ENCODE data around the gene CIROP. TPM values are rescaled to one million over a fixed set of nuclear protein-coding genes. Genes with fewer than 3 reads are reported as not detected.

CIROP gene
- total RNA-seq, 1 experiment from 2014 or later, result not detected

DNA sequence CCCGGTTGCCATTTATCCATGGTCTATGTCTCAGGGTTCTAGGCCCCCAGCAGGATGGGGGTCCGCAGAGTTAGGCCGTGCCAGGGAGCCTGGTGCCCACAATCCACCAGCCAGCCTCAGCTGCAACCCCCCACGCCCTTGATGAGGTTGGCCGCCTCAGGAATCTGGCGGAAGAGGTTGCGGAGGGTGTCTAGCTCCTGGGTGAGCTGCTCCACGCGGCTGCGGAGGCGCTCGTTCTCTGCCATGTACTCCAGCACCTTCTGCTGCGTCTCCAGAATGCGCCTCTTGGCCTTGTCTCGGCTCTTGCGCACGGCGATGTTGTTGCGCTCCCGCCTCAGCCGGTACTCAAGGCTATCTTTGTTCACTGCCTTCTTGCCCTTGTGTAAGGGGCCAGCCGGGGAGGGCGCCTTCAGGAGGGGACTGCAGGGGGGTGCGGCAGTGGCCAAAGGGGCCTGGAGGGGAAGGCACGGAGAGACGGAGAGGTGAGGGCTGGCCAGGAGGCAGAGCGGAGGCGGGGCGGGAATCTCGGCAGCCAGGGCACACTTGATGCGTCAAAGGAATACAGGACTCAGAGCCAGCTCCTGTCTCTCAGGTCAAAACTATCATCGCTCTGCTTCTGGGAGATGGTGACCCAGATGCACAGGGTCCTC lies 12.7 kb upstream of the CIROP start:
- intact Hi-C loops (cut with micrococcal nuclease), result loop anchor here (5.0 kb wide), 1 partner anchor 265 kb away; no protein-coding TSS in a partner anchor
- Mint-ChIP-seq H3K9me3 (ENCODE audit: unreplicated experiment) (no peaks in the 10 kb centered on the region), H3K27ac (ENCODE audit: low read depth, unreplicated experiment) (no peak overlapping the region), H3K4me1 (ENCODE audit: insufficient read depth, unreplicated experiment) (peaks cover 16% of the 10 kb centered on the region), H3K36me3 (ENCODE audit: insufficient read depth, unreplicated experiment) (no peaks in the 10 kb centered on the region), H3K27me3 (ENCODE audit: insufficient read depth, unreplicated experiment) (no peaks in the 10 kb centered on the region), H3K4me3 (ENCODE audit: unreplicated experiment) (no peak overlapping the region)
- DNase-seq (ENCODE audit: unreplicated experiment), result no peak
- no TSS peak for BruUV-seq (replicated peaks)
- POLR2A ChIA-PET, result interaction anchor here (4.9 kb wide), 1 partner anchor 70 kb away, joined by 78 read pairs; the partner anchor contains the start of gene SLC7A8
- CTCF ChIA-PET, result interaction anchor here (0.6 to 20.7 kb wide), 9 partner anchors 8 to 144 kb away, joined by 3 to 766 read pairs (median 4); partner anchors contain the start of gene SLC7A8
- TF ChIP-seq, protein P1, sequence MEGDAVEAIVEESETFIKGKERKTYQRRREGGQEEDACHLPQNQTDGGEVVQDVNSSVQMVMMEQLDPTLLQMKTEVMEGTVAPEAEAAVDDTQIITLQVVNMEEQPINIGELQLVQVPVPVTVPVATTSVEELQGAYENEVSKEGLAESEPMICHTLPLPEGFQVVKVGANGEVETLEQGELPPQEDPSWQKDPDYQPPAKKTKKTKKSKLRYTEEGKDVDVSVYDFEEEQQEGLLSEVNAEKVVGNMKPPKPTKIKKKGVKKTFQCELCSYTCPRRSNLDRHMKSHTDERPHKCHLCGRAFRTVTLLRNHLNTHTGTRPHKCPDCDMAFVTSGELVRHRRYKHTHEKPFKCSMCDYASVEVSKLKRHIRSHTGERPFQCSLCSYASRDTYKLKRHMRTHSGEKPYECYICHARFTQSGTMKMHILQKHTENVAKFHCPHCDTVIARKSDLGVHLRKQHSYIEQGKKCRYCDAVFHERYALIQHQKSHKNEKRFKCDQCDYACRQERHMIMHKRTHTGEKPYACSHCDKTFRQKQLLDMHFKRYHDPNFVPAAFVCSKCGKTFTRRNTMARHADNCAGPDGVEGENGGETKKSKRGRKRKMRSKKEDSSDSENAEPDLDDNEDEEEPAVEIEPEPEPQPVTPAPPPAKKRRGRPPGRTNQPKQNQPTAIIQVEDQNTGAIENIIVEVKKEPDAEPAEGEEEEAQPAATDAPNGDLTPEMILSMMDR (IDR thresholded peaks at IDR 0.05; ENCODE audit: unreplicated experiment), result no peak

DNA sequence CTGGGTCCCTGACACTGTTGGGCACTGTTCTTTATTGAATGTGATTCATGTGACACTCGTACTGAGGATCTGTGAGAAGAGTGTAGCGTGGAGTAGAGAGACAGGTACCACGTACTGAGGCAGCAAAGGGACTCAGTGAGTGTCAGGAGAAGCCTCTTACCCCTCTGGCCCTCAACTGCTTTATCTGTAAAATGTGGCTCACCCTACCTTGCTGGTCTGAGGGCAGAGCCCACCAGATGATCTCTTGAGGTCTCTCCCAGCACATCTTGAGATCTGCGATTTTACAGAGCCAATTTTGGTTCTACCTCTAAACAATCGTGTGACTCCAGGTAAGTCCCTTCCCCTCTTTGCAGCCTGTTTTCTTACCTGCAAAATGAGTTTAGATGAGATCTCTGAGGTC lies 11.1 kb upstream of the CIROP start:
- no TSS peak for BruUV-seq (replicated peaks)

DNA sequence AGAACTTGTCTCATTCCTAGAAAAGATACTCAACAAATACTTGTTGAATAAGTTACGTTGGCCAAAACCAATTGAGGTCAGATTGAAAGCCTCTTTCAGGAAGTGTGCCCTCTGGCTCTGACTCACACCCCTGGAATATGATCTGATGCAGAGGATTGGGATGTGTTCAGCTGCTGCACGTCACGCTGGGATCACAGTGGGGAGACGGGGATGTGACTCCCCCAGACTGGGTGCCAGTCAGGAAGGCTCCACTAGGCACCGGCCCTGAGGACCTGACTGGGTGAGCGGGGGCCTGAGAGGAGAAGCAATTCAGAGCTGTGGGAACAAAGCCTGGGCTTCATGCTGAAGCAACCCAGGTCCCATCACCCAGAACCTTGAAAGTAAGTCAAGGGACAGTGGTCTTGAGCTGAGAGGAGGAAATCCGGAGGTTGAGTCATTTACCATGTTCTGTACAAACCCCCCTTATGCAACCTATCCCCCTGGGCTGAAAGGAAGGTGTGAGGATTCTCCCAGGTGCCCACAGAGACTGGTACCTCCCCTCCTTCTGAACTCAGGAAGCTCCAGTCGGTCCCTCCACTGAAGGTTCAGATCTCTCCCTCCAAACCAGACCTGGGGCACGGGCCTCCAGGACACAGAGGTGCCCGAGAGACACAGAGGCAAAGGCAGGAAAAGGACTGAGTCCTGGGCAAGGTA lies 10.4 kb upstream of the CIROP start:
- H3K4me3 Mint-ChIP-seq (ENCODE audit: unreplicated experiment), result no peak overlapping the region
- POLR2A ChIA-PET, result interaction anchor here (0.6 to 1.2 kb wide), 5 partner anchors 8 to 106 kb away, joined by 3 to 4 read pairs (median 4); partner anchors contain the start of gene ACIN1
- no peaks in the 10 kb centered on the region for H3K27me3 Mint-ChIP-seq (ENCODE audit: insufficient read depth, unreplicated experiment)
- BruUV-seq (replicated peaks), result no TSS peak
- peak; percentile 87 for DNase-seq (ENCODE audit: unreplicated experiment)
- H3K27ac Mint-ChIP-seq (ENCODE audit: low read depth, unreplicated experiment), result peak overlapping the region; percentile 77
- CTCF ChIA-PET, result interaction anchor here (0.6 to 20.7 kb wide), 7 partner anchors 38 to 133 kb away, joined by 3 to 766 read pairs (median 4); partner anchors contain the start of genes AJUBA and SLC7A8
- intact Hi-C loops (cut with micrococcal nuclease), result loop anchor here (5.0 kb wide), 1 partner anchor 267 kb away; no protein-coding TSS in a partner anchor
- TF ChIP-seq, protein P1 (IDR thresholded peaks at IDR 0.05; ENCODE audit: unreplicated experiment), result no peak
- H3K36me3 Mint-ChIP-seq (ENCODE audit: insufficient read depth, unreplicated experiment), result no peaks in the 10 kb centered on the region
- no peaks in the 10 kb centered on the region for H3K9me3 Mint-ChIP-seq (ENCODE audit: unreplicated experiment)
- H3K4me1 Mint-ChIP-seq (ENCODE audit: insufficient read depth, unreplicated experiment), result peaks cover 16% of the 10 kb centered on the region

More for the DNA sequence above, 11.1 kb upstream of the CIROP start:
- TF ChIP-seq, protein P1 (IDR thresholded peaks at IDR 0.05; ENCODE audit: unreplicated experiment), result no peak
- intact Hi-C loops (cut with micrococcal nuclease), result loop anchor here (5.0 kb wide), 1 partner anchor 266 kb away; no protein-coding TSS in a partner anchor
- H3K27me3 Mint-ChIP-seq (ENCODE audit: insufficient read depth, unreplicated experiment), result no peaks in the 10 kb centered on the region
- H3K4me1 Mint-ChIP-seq (ENCODE audit: insufficient read depth, unreplicated experiment), result peaks cover 16% of the 10 kb centered on the region
- H3K9me3 Mint-ChIP-seq (ENCODE audit: unreplicated experiment), result no peaks in the 10 kb centered on the region
- H3K36me3 Mint-ChIP-seq (ENCODE audit: insufficient read depth, unreplicated experiment), result no peaks in the 10 kb centered on the region
- ChIA-PET POLR2A (interaction anchor here (1.1 to 1.2 kb wide), 2 partner anchors 7 to 20 kb away, joined by 4 read pairs; no protein-coding TSS in a partner anchor), CTCF (interaction anchor here (0.6 to 20.7 kb wide), 6 partner anchors 39 to 143 kb away, joined by 3 to 766 read pairs (median 4); partner anchors contain the start of genes AJUBA and SLC7A8)
- H3K27ac Mint-ChIP-seq (ENCODE audit: low read depth, unreplicated experiment), result no peak overlapping the region
- DNase-seq (ENCODE audit: unreplicated experiment), result no peak
- no peak overlapping the region for H3K4me3 Mint-ChIP-seq (ENCODE audit: unreplicated experiment)

DNA sequence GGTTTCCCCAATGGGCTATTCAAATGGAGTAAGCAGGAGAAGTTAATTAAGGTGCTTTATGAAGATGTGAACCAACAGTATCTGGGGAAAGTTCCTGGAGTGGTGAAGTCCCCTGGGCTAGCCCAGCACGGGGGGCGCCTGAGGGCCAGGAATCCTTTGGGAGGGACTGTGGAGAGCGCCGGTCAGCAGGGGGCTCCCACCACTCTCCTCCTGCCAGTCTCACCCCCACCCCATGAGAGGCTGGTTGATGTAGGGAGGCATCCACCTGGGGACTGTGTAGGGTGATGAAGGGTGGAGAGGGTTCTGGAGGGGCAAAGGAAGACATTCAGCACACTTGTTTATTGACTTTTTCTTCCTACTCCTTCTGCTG lies 9.9 kb upstream of the CIROP start:
- TF ChIP-seq, protein P1 (IDR thresholded peaks at IDR 0.05; ENCODE audit: unreplicated experiment), result no peak
- ChIA-PET POLR2A (interaction anchor here (0.6 to 1.2 kb wide), 5 partner anchors 8 to 107 kb away, joined by 3 to 4 read pairs (median 4); partner anchors contain the start of gene ACIN1), CTCF (interaction anchor here (0.7 to 20.7 kb wide), 5 partner anchors 13 to 128 kb away, joined by 3 to 766 read pairs (median 4); partner anchors contain the start of gene SLC7A8)
- Mint-ChIP-seq H3K27me3 (ENCODE audit: insufficient read depth, unreplicated experiment) (no peaks in the 10 kb centered on the region), H3K27ac (ENCODE audit: low read depth, unreplicated experiment) (peak overlapping the region; percentile 77), H3K9me3 (ENCODE audit: unreplicated experiment) (no peaks in the 10 kb centered on the region), H3K4me1 (ENCODE audit: insufficient read depth, unreplicated experiment) (peaks cover 16% of the 10 kb centered on the region), H3K36me3 (ENCODE audit: insufficient read depth, unreplicated experiment) (no peaks in the 10 kb centered on the region), H3K4me3 (ENCODE audit: unreplicated experiment) (no peak overlapping the region)
- intact Hi-C loops (cut with micrococcal nuclease), result loop anchor here (5.0 kb wide), 1 partner anchor 268 kb away; no protein-coding TSS in a partner anchor
- DNase-seq (ENCODE audit: unreplicated experiment), result no peak
- no TSS peak for BruUV-seq (replicated peaks)
